HG03159 (cell line): Measurements from ENCODE around the gene LRRC25.

Experiments used
- ATAC-seq: cut with Tn5 transposase; IDR thresholded peaks from one replicate; pipeline ENCODE4 v1.9.1; 2021; ENCODE audit warnings: mild to moderate bottlenecking, moderate library complexity; ENCODE audit not compliant: unreplicated experiment

The LRRC25 gene

DNA sequence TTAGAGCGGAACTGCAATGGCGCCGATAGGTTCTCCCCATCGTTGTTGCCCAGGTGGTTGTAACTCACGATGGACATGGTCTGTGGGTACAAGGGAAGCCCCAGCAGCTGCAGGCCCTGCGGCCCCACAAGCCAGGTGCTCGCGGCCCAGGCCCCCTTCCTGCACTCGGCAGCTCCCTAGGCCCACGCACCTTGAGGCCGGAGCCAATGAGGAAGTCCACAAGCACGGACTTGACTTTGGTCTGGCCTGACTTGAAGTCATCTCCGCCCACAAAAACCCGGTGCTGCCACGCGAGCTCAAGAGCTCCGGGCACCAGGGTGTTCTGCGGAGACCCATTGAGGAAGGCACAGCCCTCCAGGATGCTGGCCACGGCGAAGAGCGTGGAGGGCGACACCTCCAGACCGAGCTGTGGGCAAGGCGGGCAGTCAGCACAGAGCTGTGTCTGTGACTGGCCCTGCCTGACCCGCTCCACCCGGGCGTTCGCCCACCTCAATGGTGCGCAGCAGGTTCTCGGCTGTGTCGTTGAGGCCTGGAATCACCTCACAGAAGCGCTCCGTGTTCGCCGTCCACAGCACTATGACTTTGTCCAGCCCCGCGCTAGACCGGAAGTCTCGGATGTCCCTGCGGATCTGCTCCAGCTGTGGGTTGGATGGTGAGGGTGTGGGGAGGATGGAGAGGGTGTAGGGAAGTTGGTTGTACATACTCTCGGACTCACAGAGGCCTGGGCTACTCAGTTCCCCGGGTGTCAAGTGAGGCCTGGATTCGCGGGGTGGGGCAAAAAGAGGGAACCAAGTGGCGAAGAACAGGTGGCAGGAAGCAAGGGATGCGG, 38.6 kb upstream of the LRRC25 start:
- no peak for ATAC-seq

DNA sequence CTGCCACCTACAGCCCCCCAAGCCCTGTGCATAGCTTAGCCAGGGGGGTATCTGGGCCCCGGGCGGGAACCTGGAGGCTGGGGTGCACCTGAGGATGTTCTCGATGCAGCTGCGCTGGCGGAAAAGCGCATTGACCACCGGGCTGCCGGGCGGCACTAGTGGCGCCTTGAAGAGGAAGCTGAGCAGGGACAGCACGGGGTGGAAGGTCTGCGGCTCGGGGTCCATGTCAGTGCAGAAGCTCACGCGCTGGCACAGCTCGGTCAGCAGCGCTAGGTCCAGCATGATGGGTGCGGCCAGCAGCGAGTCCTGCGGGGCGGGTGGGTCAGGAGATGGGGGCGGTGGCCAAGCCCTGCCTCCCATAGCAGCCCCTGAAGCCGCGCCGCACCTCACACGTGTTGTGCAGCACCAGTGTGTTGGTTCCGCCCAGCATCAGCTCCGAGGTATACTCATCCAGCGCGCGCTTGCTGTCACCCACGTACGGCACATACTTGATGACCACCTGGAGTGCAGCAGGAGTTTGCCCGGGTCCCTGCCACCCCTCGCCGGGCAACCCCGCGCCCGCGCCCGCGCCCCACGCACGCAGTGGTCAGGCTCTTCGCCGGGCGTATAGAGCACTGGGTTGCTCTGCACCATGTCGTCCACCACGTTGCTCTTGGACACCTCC, 37.9 kb upstream of the LRRC25 start:
- ATAC-seq: no peak

DNA sequence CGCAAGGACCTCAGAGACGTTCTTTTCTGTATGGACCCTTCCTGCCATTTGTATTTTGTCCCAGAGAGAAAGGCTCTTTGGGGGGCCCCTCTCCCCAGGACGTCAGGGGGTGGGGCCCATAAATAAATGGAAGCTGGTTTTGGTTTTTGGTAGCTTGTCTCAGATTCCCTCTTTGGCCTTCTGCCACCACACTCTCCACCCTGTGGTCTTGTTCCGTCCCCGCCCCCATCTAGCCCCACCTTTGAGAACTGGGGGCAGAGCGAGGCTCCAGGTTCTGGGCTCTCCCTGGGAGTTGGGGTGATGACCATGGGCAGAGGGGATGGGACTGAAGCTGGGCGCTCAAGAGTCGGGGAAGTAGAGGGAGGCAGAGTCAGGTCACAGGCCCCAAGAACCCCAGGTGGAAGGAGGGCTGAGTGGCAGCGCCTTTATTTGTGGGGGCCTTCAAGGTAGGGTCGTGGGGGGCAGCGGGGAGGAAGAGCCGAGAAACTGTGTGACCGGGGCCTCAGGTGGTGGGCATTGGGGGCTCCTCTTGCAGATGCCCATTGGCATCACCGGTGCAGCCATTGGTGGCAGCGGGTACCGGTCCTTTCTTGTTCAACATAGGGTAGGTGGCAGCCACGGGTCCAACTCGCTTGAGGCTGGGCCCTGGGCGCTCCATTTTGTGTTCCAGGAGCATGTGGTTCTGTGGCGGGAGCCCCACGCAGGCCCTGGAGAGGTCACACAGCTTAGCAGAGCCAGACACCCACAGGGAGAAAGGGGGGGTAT, 37.2 kb upstream of the LRRC25 start:
- no peak for ATAC-seq

DNA sequence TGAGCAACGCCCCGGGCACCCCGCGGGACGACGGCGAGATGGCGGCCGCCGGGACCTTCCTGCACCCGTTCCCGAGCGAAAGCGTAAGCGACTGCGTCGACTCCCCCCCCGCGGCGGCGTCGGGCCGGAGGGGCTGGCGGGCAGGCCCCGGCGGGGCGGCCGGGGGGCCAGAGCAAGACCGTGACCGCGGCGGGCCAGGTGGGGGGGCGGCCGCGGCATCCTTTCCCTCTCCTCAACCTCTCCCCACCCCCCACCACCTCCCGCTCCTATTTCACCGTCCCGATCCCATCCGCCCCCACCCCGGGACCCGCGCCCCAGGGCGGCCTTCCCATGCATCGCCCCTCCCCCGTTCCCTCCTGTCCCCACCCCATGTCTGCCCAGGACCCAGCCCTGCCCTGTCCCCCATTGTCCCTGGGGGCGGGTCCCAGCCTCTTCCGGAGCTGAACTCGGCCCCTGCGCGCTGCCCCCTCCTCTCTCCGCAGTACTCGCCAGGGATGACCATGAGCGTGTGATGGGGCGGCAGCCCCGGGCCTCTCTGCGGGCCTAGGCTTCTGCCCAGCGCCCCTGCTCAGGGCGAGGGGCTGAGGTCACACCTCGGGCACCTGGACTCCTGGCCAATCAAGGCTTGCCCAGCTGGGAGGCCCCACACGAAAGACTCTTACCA, 36.4 kb upstream of the LRRC25 start:
- no peak for ATAC-seq

DNA sequence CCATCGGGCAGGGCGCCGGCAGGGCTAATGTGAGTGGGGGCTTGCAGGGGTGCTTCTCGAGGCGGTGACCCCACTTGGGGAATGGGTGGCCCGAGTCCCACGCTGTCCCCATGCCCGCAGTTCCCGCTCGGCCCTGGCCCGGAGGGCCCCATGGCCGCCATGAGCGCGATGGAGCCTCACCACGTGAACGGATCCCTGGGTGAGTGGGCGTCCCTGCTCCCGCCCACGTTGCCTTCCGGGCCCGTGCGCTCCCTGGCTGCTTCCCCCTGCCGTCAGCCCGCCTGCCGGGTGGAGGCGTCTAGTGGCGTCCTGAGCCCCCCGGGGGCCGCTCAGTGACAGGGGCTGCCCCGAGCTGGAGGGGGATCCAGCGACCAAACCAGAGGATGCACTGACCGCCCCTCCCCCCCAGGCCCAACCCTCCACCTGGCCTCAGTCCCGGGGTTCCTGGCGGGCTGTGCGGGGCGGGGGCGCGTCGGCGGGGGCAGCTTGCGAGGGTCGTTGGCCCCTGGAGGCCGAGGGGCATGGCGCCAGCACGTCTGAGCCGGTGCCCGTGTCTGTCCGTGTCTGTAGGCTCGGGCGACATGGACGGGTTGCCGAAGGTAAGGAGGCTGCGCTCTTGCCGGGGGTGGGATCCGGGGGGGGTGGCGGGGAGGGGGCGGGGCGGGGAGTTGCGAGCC, 35.7 kb upstream of the LRRC25 start:
- ATAC-seq: no peak

DNA sequence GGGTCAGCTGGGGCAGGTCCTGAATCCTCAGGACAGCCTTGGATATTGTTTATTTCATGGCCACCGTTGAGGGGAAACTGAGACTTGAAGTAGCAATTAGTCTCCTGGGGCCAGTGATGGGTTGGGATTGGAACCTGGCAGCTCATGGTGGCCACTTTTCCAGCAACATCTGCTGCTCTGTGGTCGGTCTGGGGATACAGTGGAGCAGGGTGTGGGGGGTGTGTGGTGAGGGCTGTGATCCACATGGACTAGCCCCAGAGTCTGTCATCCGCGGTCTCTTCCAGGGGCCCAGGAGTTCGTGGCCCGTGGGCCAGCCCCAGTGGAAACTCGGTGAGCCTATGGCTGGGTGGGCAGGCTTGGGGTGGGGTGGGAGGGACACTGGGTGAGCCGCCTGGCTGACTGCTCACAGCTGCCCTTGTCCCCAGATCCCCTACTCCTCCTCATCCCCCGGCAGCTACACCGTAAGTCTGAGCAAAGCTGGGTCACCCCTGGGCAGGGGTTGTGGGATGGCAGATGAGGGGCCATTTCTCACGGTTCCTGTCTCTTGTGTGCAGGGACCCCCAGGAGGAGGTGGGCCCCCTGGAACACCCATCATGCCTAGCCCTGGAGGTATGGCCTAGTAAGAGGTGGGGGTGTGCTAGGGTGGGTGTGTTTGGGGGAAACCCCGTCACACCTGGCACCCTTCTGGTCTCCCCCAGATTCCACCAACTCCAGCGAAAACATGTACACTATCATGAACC, 35.0 kb upstream of the LRRC25 start:
- ATAC-seq: no peak

DNA sequence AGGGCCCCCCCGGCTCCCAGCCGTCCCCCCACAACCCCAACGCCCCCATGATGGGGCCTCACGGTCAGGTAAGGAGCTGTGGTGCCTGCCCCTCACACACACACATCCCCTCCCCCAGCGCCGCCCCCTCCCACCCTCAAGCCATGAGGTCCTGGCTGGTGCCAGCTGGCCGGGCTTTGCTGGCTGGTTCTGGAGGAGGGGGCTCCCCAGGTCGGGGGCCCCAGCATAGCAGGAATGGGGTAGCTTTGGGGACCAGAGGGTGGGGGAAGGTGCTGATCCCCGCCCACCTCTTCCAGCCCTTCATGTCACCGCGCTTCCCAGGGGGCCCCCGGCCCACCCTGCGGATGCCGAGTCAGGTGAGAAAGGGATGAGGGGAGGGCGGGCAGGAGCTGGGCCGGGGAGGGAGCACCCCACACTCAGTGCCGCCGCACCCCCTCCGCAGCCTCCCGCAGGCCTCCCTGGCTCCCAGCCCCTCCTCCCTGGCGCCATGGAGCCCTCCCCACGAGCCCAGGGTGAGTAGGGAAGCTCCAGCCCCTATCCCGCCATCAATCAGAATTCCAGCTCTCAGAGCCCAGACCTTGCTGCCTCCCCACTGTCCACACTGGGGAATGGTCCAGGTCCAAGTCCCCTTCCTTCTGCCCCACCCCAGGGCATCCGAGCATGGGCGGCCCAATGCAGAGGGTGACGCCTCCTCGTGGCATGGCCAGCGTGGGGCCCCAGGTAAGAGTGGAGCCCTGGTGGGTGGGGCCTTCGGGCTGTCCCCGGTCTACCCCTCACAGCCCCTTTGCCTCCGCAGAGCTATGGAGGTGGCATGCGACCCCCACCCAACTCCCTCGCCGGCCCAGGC, 34.2 kb upstream of the LRRC25 start:
- ATAC-seq: no peak

DNA sequence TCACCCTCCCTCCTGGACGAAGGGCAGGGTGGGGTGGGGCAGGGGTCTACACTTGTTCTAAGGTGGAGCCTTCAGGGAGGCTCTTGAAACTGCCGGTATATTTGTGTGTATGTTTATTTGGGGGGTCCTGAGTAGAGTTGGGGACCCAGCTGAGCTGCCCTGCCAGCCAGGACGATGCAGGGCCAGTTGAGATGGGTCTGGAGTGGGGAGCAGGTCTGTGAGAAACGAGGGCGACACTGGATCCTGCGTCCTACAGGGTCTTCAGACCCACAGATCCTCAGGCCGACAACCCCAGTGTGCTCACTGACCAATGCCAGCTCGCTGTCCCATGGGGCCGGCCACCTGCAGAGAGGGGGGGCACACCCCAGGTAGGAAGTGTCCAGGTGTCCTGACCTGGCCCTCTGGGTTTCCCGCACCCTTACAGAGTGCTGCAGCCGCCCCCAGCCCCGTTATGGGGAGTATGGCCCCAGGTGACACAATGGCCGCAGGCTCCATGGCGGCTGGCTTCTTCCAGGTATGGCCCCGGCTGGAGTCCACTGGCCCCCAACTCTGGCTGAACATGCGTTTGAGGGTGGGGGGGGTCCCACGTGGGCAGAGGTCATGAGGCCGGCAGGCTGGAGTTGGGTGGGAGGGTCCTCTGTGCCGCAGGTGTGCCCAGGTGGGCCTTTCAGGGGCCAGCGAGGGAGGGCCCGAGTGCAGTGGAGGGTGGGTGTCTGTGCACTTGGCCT, 33.2 kb upstream of the LRRC25 start:
- no peak for ATAC-seq

DNA sequence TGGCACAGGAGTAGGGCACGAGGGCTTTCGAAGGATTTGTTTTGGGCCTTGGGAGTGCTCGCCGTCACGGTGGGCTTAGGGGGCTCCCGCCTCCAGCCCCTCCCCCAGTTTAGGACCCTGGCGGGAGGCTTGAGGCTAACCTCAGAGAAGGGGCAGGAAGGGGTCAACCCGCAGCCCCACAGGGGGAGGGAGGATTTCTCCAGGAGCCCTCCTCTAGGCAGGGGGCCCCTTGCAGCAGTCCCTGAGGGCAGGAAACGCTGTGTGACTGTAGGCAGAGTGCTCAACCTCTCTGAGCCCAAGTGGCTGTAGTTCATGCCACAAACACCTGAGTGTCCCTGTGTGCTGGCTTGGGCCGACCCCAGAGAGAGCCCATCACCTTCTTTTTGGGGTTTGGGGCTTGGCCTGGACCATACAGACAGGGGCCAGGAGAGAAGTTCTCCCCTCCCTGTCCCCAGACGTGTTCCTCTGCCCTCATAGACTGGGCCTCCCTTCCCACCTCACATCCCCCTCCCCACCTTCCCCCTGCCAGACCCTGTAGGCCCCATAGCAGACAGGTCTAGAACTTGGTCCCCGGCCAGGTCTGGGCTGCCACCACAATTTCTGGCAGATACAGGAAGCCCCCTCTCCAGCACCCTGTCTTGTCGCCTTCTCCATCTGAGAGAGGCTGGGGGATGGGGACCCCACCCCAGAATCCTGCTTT, 32.4 kb upstream of the LRRC25 start:
- no peak for ATAC-seq

DNA sequence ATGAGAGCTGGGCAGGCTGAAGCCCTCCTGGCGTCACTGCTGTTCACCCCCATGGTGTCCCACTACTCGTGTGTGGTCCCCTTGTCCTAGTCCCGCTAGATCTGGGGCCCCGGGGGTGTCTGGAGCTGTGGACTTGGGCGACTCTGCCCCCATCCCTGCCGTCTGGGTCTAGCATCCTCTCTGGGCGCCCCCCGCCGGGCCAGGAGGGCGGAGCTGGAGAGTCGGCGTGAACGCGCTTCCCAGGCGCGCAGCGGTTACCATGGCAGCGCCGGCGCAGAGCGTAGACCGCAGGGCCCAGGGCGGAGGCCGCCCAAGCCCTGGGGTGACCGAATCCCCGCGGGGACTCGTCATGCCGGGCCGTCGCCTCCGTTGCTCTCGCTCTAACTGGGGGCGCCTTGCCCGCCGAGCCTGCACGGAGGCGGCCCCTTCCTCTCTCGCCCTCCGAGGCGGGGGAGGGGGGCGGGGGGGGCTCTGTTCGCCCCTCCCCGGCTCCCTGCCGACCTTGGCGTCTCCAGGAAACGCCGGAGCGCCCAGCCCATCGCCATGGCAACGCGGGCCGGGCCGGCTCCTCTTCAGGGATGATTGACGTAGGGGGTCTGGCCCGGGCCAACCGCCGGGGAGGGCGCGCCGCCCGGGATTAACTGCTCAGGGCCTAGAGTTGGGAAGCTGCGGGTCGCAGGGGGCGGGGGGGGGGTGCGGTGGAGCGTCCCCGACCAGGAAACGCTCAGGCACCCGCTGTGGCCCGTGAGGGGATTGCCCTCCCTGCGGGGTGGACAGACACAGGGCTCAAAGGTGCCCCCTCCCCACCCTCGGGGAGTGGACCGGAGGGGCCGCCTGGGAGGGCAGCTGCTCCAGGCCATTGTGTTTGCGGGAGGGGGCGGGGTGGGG, 31.6 kb upstream of the LRRC25 start:
- ATAC-seq: peak; percentile 49

DNA sequence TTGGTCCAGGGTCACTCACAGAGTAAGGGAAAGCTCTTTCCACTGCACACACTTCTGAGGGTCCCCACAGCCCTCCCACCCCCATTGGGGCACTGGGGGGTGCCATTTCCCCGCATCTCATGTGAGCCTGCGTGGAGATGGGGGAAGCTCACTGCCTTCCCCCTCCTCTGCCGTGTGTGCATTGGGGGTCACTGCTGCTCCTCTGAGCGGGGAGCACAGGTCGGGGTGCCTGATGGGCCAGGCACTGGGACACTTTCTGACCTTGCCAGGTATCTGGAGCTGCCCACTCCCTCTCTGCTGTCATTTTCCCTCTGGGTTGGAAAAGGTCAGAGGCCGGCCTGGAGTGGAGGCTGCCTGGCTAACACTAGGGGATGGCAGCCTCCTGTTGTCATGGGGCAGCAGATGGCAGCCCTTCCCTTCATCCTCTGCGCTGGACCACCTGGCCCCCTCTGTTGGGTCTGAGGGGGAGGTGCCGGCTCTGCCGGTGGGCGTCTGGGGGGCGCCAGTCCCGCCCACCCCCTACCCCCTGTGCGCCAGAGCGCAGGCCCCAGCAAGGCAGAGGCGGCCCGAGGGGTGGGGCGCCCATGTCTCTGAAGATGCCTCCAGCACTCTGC, 30.9 kb upstream of the LRRC25 start:
- ATAC-seq: no peak

DNA sequence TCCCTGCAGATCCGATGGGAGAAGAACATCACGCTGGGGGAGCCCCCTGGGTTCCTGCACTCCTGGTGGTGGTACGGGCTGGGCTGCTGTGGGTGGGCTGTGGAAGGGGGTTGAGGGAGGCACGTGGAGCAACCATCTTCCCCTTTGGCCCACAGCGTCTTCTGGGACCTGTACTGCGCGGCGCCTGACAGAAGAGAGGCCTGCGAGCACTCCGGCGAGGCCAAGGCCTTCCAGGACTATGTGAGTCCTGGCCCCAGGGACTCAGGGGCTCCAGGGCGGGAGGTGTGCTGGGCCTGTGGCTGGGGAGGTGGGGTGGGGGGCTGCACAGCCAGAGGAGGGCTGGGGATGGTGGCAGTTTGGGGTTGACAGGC, 30.3 kb upstream of the LRRC25 start:
- ATAC-seq: no peak

DNA sequence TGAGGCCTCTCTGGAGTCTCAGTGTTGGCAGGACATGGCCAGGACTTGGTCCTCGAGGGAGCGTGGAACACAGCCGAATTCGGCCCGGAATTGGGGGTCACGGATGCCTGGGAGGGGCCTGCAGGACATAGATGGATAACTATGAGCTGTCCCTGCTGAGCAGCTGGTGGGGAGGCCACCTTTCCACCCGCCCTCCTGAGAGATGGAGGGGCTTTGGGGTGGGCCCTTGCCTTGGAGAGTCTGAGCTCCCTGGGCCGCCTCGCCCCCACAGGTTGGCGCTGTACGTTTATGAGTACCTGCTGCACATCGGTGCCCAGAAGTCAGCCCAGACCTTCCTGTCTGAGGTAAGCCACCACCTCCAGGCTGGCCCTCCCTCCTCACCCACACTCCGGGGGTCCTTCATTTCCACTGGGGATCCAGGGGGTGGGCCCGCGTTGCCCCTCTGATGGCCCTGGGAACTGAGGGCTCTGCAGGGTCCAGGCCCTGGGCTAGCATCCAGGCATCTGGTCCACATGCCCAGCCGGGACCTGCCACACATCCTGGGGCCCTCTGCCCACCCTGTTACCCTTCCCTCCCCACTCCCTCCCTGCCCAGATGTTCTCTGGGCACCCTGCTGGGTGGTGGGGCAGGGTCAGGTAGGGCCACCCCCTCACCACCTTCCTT, 29.8 kb upstream of the LRRC25 start:
- ATAC-seq: no peak

DNA sequence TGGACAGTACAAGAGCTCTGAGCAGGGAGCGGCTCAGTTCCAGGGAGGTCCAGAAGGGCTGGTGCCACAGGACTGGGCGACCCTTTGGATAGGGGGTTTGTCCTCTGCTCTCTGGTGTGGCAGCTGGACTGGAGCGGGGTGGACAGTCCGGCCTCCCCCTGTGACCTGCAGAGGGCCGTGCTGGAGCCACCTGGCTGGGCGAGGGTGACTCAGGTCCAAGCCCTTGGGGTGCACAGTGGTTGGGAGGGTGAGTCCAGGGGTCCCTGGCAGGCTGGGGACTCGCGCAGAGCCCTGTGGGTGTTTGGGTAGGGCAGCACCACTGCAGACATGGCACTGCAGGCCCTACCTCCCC, 29.0 kb upstream of the LRRC25 start:
- ATAC-seq: no peak

DNA sequence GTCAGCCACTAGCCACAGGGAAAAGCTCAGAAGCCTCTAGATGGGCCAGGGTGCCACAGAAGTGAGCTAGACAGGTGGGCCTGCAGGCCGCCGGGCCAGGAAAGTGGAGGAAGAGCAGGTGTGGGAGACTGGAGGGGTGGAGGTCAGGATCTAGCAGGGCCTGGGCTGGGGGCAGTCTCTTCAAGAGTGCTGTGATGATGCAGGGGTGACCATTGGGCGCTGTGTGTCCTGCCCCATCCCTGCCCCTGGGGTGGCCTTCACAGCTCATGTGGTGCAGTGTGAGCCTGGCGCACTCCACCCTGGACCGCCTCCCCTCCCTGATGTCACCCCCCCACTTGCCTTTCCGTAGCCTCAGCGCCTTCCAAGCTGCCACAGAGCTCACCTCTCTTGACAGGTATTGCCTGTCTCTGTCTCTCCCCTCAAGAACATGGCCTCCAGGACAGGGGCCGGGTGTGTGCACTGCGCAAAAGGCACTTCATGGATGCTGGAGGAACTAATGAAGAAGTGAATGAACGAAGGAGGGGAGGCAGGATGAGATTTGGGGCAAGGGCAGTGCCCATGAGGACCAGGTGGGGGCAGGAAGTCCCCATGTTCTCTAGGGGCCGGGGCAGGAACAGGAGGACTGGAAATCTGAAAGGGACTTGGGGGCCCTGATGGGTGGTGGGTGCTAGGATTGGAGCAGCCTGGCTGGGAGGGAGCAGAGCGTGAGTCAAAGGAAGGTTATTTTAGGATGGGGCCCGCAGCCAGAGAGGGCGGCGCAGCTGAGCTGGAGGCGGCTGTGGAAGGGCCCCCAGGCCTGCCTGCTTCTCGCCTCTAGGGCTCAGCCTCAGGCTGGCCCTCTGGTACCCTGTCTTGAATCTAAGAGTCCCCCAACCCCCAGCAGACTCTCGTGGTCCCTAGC, 28.3 kb upstream of the LRRC25 start:
- ATAC-seq: no peak
